Left hindlimb (tissue), 1 donor: ENCODE results near the gene RFX2.
"Not testable (repeated sequence)": the region's sequence is repeated elsewhere in the genome, so short reads cannot be mapped to it uniquely, and the experiment has no call there.

Experiments
- DNase-seq: peaks from one replicate; pipeline ENCODE4 v3.0.0-alpha.2; 2018

Gene RFX2

DNA sequence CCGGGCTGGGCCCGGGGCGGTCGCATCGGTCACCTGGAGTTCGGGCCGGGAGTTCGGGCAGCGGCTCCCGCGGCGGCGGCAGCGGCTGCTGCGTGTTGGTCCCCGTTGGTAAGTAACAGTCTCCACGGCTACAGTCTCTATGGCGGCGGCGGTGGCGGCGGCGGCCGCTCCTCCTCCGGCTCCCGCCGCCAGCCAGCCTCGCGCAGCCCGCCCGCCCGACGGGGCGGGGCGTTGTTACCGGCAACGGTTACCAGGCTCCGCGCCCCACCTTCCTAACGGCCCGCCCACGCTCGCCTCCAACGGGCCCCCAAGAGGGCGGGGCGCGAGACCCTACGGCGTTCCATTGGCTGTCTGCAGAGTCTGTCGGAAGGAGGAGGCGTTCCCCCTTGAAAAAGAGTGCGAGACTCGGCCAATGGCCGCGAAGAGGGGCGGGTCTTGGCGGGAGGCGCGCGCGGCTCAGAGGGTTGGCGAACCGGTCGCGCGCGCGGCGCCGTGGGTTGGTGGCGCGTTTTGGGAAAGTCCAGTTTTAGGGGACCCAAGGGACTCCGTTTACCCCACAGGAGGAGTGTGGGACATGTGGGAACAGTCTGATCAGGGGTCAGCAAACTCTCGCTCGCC is at the start of gene RFX2:
Gene RFX2 (minus strand): TSS at position 141 of the 618 bp plus-strand sequence. CDS start 63,004 bp downstream, outside the sequence.
- peak; percentile 99 for DNase-seq

DNA sequence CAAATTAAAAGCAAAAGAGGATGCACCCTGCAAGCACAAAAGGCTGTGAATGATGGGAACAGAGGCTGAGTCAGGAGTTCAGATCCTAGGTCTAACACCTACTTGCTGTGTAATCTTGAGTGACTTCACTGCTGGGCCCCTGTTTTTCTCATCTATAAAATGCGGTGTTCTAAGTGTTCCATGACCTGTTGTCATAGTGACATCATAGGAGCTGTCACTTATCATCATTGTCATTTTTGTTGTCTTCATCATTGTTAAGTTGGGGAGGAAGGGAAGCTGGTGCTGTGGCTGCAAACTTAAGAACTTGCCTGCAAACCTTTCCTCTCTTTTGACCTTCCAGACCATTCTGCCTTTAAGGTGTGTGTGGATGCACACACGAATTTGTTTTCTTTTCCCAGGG is 45.7 kb upstream of the RFX2 start:
- no peak for DNase-seq

DNA sequence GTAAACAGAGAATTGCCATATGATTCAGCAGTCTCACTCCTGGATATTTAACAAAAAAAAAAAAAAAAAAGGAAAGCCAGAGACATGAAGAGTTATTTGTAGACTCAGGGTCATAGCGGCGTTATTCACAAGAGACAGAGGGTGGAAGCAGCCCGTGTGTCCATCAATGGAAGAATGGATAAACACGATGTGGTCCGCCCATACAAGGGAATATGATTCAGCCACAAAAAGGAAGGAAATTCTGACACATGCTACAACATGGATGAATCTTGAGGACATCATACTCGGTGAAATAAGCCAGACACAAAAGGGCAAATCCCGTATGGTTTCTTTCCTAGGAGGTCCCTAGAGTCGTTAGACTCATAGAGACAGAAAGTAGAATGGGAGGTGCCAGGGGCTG is 40.0 kb upstream of the RFX2 start:
- no peak for DNase-seq

DNA sequence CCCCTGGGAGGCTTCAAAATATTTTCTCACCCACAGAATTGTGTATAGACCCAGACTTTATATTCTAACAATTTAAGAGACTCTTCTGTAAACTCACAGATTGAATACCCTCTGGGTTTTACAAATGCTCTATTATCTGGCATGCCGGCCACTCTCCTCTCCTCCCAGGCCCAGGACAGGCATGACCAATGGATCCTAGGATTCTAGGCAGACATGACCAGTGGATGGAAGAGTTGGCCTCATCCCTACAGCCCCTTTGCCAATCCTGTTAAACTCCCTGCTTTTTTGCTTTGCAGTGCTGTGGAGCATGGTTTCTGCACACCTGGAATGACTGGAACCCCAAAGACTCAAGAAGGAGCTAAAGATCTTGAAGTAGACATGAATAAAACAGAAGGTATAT is 30.9 kb upstream of the RFX2 start:
- no peak for DNase-seq

DNA sequence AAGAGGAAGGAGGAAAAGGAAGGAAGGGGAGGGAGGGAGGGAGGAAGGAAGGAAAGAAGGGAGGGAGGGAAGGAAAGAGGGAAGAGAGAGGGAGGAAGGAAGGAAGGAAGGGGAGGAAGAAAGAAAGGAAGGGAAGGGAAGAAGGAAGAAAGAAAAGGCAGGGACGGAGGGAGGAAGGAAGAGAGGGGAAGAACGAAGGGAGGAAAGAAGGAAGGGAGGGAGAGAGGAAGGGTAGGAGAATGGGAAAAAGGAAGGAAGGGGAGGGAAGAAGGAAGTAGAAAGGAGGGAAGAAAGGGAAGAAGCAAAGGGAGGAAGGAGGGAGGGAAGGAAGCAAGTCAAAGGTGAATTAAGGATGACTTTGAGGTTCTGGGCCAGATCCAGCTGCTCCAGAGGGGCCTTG is 28.2 kb upstream of the RFX2 start:
- no peak for DNase-seq

DNA sequence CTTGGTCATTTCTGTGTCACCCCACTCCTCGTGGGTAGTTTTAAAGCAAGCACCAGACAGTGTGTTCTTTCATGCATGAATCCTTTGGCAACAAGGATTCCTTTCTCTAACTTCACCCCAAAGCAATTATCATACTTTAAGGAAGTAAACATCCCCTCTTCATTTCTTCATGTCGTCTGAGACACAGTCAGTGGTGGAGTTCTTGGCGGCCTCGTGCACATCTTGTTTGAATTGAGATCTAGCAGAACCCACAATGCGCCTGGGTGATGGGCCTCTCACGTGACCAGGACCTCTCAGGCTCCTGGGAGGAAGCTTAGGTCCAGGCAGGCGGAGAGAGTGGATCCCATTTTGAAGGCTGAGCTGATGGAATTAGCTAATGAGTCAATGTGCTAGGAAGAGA is 27.8 kb upstream of the RFX2 start:
- no peak for DNase-seq

DNA sequence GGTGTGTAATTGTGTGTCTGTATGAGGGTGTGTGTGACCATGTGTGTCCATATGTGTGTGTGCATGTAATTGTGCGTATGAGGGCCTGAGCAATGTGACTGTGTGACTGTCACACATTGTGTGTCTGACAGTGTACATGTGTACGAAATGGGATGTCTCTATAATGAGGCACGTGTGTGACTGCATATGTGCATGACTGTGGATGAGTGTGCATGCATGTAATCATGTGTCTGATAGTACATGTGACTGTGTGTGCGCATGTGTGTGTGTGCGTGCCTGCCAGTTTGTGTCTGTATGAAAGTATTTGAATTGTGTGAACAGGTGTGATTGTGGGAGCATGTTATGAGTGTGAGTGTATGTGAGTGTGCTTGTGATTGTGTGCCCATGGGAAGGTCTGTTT is 22.9 kb upstream of the RFX2 start:
- no peak for DNase-seq

DNA sequence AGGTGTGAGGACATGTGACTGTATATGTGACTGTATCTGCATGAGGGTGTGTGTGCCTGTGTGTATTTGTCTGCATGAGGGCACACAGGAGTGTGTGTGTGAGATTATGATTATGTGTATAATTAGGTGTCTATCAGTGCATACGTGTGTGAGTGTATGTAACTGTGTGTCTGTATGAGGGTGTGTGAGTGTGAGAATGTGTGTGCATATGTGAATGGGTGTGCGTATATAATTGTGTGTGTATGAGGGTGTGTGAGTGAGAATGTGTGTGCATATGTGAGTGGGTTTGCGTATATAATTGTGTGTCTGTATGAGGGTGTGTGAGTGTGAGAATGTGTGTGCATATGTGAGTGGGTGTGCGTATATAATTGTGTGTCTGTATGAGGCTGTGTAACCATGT is 22.2 kb upstream of the RFX2 start:
- no peak for DNase-seq

DNA sequence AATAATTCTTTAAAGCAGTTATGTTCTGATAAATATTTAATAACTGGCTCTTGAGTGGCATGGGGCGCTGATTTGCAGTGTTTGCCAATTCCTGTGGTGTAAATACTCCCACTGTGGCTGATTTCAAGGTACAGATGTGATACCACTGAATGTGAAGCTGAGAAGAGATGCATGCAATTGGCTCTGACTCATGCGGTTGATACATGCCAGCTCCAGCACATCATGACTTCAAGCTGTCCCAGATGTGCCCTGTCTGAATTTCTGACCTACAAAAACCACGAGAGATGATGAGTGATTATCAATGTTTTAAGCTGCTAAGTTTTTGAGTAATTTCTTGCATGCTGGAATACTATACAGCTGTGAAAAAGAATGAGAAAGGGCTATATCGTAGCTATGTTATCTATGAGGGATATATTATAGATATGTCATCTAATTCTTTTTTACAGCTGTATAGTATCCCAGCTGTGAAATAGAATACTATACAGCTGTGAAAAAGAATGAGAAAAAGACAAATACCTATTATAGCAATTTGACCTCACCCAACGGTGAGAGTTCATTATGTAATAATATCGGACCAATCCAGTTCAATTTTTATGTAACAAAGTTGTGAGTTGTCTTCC is 17.5 kb upstream of the RFX2 start:
- DNase-seq = no peak

DNA sequence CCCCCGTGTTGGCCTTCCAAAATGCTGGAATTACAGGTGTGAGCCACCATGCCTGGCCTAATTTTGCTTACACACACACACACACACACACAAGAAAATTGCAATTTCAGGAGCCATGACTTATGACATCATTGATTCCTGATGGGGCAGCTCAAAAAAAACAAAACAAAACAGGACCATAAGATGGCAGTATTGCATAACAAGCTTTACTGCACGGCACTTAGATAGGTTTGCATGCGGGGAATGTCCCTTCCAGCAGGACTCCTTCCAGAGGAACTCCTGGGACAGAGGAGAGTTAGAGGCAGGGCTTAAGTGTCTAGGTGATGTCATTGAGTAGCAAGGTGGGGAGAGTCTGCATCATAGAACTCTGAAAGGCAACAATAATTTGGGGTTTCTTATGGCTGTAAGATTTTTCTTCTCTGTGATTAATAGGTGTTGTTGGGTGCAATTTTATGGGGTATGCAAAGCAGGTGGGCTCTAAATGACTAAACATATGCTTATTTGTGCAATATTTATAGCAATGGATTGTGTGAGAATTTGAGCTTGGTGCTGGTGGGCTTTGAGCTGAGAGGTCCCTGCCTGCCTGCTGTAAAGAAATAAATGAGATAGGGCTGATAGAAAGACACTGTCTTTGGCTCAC is 16.2 kb upstream of the RFX2 start:
- DNase-seq = no peak

DNA sequence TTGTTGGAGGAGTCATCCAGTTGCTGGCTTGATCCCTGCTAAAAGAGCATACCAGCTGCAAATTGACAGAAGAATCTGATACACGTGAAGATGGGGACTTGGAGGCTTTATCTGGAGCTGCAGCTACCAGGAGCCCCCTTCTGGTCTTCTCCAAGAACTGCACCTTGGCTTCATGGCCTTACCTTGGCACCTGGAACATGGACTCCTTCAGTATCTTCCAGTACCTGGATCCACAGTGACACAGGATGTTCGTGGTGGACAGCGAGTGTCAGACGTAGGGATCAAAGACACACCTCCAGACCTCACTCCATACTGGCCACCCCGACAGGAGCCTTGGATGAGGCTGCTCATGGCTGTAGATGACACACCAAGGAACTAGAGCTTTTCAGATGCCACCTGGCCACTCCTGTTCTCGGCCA is 15.3 kb upstream of the RFX2 start:
- DNase-seq = no peak

DNA sequence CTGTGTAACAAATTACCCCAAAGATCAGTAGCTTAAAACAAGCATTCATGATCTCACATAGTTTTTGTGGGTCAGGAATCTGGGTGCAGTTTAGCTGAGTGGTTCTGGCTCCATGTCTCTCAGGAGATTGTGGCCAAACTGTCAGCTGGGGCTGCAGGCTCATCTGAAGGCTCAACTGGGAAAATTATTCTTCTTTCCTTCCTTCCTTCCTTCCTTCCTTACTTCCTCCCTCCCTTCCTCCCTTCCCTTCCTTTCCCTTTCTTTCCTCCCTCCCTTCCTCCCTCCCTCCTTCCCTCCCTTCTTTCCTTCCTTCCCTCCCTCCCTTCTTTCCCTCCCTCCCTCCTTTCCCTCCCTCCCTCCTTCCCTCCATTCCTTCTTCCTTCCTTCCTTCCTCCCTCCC is 8.7 kb upstream of the RFX2 start:
- DNase-seq = no peak

DNA sequence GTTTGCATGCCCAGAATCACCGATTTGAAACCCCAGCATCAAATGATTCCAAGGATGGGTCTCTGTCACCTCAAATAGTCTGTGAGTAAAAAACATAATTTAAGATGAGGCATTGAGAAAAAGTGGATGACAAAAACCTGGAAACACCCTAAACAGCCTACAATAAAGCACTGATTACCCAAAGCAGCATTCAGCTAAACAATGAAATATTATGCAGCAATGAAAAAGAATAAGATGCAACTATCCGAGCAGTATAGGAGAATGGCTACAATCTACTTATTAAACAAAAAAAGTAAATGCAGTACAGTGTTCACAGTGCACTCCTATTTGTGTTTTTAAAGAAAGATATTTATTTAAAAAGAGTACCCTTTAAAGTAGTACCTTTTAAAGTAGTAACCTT is 7.7 kb upstream of the RFX2 start:
- no peak for DNase-seq

DNA sequence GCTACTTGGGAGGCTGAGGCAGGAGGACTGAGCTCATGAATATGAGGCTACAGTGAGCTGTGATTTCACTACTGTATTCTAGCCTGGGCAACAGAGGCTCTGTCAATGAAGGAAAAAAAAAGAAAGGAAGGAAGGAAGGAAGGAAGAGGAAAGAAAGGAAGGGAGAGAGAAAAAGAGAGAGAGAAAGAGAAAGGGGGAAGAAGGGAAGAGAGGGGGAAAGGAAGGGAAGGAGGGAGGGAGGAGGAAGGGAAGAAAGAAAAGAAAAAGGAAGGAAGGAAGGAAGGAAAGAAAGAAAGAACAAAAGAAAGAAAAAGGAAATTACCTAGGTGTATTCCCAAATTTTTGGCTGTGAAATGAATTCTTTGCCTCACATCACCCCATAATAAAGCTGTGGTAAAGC is 7.2 kb upstream of the RFX2 start:
- DNase-seq = no peak

DNA sequence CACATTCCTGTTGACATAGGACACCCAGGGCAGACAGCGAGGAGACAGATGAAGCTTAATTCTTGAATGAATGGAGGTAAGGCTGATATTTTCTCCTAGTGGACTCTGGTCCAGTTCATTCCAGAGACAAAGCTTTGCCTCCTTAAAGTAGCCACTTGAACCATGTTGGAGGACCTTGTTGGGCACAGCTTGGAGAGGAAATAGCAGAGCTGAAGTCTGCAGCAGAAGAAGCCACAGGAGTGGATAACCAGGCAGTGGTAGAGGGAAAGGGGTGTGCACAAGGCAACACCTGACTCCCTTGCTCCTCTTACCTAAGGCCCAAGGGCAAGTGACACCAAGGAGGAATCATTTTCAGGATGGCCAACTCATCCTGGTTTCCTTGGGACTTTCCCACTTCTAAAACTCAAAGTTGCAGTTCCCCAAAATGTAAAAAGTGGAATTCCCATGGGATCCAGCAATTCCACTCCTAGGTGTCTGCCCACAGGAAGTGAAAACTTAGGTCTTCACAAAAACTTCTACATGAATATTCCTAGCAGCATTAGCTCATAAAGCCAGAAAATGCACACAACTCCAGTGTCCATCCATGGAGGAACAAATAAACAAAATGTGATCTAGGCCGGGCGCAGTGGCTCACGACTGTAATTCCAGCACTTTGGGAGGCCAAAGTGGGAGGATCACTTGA is 6.6 kb upstream of the RFX2 start:
- DNase-seq = no peak

DNA sequence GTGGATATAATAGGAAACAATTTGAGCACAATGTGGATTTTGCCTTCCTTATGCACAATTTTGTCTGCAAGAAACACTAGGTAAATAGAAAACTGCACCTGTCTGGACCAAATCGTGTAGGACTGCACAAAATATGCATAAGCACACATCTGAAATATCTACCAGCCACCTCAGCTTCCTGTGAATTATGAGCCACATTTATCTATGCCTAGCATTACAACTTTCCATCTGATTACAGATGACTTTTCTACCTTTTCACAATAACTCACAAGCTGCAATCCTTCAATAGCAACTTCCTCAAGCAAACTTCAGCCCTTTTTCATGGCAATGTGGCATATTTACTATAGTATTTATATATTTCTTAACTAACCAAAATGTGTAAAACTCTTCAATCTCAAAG is 5.7 kb upstream of the RFX2 start:
- DNase-seq = no peak

DNA sequence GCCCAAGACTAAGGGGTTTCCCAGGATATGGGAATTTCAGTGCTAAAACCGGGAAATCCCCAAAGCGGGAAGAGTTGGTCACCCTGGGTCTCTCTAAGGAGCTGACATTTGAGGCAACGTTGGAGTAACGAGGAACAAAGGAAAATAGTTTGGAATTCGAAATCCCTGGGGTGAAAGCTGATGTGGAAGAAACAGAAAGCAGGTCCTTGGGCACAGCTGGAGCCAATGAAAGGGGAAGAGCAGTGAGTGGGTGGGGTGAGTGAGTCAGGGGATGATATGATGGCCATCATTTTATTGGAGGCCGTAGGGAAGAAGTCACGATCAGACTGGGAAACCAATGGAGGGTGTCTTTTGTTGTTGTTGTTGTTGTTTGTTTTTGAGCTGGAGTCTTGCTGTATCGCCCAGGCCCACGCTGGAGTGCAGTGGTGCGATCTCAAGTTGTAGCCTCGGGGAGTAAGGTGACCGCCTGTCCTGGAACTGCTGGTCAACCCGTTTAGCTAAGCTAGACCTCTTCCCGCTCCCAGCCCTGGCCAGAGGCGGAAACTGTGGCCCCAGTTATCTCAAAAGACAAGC is 3.4 kb upstream of the RFX2 start:
- no peak for DNase-seq

DNA sequence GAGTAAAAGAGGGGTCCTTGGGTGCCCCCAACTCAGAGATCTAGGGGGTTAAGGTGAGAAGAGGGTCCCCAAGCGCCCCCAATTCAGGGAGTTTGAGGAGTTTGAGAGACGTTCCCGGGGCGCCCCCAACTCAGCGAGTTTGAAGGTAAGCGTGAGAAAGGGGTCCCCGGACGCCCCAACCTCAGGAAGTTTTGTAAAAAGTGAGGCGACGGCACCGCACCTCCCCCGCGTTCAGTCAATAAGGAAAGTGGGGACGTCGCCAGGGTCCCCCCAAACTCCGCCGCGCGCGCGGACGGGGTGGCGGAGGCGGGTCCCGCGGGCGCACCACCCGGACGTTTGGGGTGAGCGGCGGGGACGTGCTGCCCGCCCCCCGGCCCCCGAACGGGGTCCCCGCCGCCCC is 353 bp downstream of the RFX2 start:
- DNase-seq = no peak

DNA sequence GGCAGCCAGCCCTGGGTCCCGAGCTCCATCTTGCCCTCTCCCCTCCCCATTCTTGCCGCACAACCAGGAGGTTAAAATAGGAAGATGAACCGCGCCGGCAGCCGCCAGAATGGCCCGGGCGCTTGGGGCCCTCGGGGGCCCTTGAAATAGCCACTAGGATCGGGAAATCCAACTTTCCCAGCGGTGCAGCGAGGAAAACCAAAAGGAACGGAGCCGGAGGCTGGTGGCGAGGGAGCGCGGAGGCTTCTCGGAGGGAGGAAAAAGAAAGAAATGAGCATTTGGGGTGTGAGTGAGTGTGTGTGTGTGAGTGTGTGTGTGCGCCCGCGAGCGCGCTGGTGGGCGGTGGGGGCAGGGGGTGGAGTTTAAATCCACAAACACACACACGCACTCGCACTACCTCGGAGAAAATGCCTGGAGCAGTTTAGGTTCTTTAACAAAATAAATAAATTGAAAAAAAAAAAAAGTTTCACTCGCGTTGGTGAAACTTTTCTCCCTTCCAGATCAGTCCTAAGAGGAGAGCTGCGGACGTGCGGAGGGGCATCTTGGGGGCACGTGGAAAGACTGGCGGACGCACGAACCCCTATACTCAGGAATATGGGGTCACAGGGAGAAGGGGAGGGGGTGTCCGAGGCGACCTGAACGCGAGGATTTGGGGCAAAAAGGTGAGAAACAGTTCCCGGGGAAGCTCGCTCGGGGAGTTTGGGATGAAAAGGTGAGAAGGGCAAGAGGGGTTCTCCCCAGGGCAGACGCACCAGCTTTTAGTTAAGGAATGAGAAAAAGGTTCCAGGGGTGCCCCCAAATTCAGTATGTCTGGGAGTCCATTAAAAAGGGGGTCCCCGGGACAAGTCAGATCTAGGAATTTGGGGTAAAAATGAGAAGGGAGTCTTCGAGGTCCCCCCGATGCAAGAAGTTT is 1.3 kb downstream of the RFX2 start:
- DNase-seq = peak; percentile 82

DNA sequence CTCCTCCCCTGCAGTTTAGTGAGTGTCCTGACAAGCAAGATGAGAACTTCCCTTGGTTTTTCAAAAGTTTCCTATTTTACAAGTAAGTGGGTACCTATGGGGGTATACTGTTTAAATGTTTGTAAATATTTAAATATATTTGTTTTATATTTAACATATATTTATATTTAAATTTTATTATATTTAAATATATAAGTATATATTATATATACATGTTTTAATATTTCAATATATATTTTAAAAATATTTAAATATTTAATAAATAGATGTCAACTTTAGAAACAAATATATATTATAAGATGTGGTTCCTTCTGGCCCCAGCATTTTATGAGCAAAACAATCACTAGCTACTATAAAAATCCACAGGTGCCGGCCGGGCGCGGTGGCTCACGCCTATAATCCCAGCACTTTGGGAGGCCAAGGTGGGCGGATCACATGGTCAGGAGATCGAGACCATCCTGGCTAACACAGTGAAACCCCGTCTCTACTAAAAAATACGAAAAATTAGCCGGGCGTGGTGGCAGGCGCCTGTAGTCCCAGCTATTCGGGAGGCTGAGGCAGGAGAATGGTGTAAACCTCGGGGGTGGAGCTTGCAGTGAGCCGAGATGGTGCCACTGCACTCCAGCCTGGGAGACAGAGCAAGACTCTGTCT is 3.5 kb downstream of the RFX2 start:
- DNase-seq = not testable (repeated sequence)

DNA sequence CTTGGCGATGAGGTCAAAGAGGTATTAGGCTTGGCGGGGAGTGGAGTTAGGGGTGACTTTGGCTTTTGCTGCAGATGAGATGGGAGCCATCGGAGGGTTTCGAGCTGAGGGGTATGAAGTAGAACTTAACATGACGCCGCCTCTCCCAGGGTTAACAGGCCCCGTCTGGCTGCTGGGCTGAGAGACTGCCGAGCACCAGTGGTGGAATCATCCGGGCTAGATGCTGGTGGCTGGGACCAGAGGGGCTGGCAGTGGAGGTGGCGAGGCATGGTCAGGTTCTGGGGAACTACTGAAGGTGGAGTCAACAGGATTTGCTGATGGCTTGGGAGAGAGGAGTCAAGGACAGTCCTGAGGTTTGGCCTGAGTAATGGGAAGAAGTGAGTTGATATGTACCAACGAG is 4.9 kb downstream of the RFX2 start:
- DNase-seq = no peak

DNA sequence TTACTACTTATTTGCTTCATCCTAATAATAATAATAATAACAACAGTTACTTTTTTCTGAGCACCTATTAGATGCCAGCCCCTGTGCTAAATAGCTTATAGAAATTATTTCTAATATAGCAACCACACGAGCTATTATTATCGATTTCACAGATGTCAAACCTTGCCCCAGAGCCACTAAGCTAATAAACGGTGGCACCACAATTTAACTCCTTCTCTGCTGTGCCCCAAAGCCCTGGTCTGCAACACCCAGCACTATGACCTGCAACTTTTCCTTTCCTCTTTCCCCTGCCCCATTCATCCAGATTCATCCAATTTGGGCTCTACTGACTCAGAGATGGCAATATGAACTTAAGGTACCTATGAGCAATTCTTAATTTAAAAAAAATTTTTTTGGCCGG is 6.4 kb downstream of the RFX2 start:
- no peak for DNase-seq
